ENCODE data around the gene ENOSF1. TPM values are rescaled to one million over a fixed set of nuclear protein-coding genes. Genes with fewer than 3 reads are reported as not detected.
A peak's percentile ranks its signal among the peaks of the same experiment; 100 is the strongest.

Gene ENOSF1
- total and polyA plus RNA-seq, 12 donors, result 50.8 to 196 (median 93.7) TPM

DNA sequence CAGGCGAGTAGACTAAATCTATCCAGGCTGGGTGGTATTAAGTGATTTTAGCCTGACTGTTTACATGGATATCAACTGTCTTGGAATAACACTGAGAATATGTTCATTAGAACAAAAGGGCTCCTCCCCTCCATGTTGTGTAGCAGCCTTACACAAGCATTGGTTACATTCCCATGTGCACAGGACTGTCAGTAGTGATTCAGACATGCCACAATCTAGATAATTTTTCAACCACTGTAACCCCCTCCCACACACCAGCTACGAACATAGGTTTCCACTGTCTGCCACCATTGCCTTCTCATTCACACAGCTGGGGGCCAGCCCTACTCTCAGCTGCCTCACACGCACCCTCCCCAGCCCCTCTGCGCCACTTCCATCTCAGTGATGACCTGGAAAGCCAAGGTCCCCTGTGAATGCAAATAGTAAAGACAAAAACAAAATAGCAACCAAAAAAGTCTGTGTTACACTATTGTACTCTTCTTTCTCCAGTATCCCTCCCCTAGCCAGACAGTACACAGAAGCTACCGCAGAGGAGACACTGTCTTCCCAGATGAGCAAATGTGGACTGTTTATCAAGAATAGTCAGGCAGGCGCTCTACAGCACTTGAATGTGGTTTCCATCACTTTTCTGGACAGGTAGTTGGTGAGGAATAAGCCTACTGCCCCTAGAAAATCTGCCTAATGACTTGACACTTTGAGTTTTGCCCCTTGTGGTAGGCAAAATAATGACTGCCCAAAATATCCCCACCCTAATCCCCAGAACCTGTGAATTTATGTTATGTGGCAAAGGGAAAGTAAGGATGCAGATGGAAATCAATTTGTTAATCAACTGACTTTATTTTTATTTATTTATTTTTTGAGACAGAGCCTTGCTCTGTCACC lies 82.9 kb downstream of the ENOSF1 start:
- Histone ChIP-seq H3K36me3 (replicated peaks in 1 of 2) (no peaks in the 10 kb centered on the region), H3K4me3 (no peak overlapping the region), H3K9me3 (replicated peaks in 1 of 3) (no peaks in the 10 kb centered on the region), H3K27ac (no peak overlapping the region), H3K4me1 (replicated peaks in 1 of 2) (no peaks in the 10 kb centered on the region), H3K27me3 (no peaks in the 10 kb centered on the region)
- intact Hi-C loops (cut with DNase I), result loop anchor here (5.0 to 10.0 kb wide), 3 partner anchors 95 to 205 kb away; no protein-coding TSS in a partner anchor
- no peak for TF ChIP-seq POLR2A (IDR thresholded peaks at IDR 0.05)
- TF ChIP-seq, protein P1, sequence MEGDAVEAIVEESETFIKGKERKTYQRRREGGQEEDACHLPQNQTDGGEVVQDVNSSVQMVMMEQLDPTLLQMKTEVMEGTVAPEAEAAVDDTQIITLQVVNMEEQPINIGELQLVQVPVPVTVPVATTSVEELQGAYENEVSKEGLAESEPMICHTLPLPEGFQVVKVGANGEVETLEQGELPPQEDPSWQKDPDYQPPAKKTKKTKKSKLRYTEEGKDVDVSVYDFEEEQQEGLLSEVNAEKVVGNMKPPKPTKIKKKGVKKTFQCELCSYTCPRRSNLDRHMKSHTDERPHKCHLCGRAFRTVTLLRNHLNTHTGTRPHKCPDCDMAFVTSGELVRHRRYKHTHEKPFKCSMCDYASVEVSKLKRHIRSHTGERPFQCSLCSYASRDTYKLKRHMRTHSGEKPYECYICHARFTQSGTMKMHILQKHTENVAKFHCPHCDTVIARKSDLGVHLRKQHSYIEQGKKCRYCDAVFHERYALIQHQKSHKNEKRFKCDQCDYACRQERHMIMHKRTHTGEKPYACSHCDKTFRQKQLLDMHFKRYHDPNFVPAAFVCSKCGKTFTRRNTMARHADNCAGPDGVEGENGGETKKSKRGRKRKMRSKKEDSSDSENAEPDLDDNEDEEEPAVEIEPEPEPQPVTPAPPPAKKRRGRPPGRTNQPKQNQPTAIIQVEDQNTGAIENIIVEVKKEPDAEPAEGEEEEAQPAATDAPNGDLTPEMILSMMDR (IDR thresholded peaks at IDR 0.05), result peak in 1 of 6 experiments; percentile 10
- no peak for DNase-seq
- WGBS, 4 donors, result 82 to 87% (median 85%) methylated on average over 6 of the region's 6 CpGs

DNA sequence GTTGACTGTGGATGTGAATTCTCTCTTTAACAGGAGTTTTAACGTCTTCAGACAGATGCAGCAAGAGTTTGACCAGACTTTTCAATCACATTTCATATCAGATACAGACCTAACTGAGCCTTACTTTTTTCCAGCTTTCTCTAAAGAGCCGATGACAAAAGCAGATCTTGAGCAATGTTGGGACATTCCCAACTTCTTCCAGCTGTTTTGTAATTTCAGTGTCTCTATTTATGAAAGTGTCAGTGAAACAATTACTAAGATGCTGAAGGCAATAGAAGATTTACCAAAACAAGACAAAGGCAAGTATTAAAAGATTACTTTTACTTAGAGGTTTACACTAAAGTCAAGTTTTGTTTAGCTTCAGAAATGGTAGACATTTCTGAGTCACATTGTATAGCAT lies 85.2 kb downstream of the ENOSF1 start:
- TF ChIP-seq POLR2A (IDR thresholded peaks at IDR 0.05), result no peak
- TF ChIP-seq, protein P1 (IDR thresholded peaks at IDR 0.05), result no peak
- Histone ChIP-seq H3K27ac (no peak overlapping the region), H3K4me1 (replicated peaks in 1 of 2) (no peaks in the 10 kb centered on the region), H3K9me3 (replicated peaks in 1 of 3) (no peaks in the 10 kb centered on the region), H3K36me3 (replicated peaks in 1 of 2) (no peaks in the 10 kb centered on the region), H3K4me3 (no peak overlapping the region), H3K27me3 (no peaks in the 10 kb centered on the region)
- 64 to 78% (median 72%) methylated on average over 2 of the region's 2 CpGs for WGBS, 4 donors
- intact Hi-C loops (cut with DNase I), result loop anchor here (10.0 kb wide), 2 partner anchors 98 to 208 kb away; no protein-coding TSS in a partner anchor
- no peak for DNase-seq

DNA sequence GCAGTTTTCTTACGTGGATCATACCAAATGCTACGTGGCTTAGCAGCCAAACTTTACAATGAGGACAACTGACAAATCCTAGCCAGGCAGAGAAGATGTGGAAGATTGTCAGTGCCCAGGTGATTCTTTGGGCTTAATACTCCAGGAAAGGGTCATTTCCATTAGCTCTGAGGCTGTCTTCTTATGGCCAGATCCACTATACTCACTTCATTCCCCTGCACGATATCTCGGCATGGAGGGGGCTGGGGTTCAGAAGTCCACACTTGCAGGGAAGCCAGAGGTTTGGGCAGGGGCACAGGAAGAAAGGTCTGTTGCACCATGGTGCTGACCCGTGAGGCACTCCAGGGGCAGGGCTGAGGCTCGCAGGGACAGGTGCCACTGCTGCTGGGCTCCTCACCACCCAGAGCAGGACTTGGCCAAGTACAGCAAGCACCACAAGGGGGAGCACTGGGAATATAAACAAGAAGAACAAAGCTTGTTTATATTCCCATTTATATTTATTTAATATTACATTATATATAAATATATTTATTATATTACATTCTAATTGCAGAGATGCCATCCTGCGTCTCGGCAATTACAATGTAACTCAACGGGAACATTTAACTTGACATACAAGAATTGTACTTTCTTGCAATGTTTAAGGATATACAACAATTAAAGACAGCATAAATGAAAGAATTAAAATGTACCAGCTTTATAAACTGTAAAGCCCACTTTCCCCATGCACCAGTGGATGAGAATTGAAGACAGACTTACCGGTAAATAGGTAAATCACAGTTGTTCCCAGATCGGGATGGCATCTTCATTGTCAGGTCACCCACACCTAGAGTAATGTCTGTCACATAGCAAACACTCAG lies 88.4 kb downstream of the ENOSF1 start:
- Histone ChIP-seq H3K27ac (no peak overlapping the region), H3K4me1 (replicated peaks in 1 of 2) (no peaks in the 10 kb centered on the region), H3K4me3 (no peak overlapping the region), H3K27me3 (no peaks in the 10 kb centered on the region), H3K9me3 (replicated peaks in 1 of 3) (no peaks in the 10 kb centered on the region), H3K36me3 (replicated peaks in 1 of 2) (no peaks in the 10 kb centered on the region)
- no peak for TF ChIP-seq POLR2A (IDR thresholded peaks at IDR 0.05)
- TF ChIP-seq, protein P1 (IDR thresholded peaks at IDR 0.05), result peak; percentile 31 to 79 (median 58)
- intact Hi-C loops (cut with DNase I), result loop anchor here (10.0 kb wide), 2 partner anchors 101 to 211 kb away; no protein-coding TSS in a partner anchor
- DNase-seq, result peak; percentile 69 to 87 (median 75)
- WGBS, 4 donors, result 49 to 55% (median 53%) methylated on average over 11 of the region's 11 CpGs

DNA sequence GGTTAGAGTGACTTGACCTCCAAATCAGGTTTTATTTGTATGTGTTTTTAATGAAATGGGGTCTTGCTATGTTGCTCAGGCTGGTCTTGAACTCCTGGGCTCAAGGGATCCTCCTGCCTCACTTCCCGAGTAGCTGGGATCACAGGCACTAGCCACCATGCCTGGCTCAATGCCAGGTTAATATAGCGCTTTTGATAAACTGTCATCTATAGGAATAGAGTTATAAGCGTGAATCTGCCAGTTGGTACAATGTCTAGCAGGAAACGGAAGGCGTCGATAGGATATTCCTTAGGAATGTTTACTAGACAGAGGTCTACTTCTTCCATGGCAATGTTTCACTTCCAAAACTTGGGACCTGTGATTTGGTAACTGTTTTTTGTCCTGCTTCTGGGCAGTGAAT lies 90.1 kb downstream of the ENOSF1 start:
- TF ChIP-seq, protein P1 (IDR thresholded peaks at IDR 0.05), result no peak
- TF ChIP-seq POLR2A (IDR thresholded peaks at IDR 0.05), result no peak
- intact Hi-C loops (cut with DNase I), result loop anchor here (10.0 kb wide), 2 partner anchors 103 to 213 kb away; no protein-coding TSS in a partner anchor
- DNase-seq, result no peak
- WGBS, 4 donors, result 69 to 82% (median 71%) methylated on average over 6 of the region's 6 CpGs
- Histone ChIP-seq H3K4me3 (no peak overlapping the region), H3K36me3 (replicated peaks in 1 of 2) (no peaks in the 10 kb centered on the region), H3K27me3 (no peaks in the 10 kb centered on the region), H3K27ac (no peak overlapping the region), H3K4me1 (replicated peaks in 1 of 2) (no peaks in the 10 kb centered on the region), H3K9me3 (replicated peaks in 1 of 3) (no peaks in the 10 kb centered on the region)
